HG02943 (cell line): ENCODE results near the gene USP10.

Source experiments
- ATAC-seq: cut with Tn5 transposase; IDR thresholded peaks from one replicate; pipeline ENCODE4 v1.9.1; 2021; ENCODE audit warnings: mild to moderate bottlenecking, low read depth, moderate library complexity; ENCODE audit not compliant: unreplicated experiment

Gene USP10

DNA sequence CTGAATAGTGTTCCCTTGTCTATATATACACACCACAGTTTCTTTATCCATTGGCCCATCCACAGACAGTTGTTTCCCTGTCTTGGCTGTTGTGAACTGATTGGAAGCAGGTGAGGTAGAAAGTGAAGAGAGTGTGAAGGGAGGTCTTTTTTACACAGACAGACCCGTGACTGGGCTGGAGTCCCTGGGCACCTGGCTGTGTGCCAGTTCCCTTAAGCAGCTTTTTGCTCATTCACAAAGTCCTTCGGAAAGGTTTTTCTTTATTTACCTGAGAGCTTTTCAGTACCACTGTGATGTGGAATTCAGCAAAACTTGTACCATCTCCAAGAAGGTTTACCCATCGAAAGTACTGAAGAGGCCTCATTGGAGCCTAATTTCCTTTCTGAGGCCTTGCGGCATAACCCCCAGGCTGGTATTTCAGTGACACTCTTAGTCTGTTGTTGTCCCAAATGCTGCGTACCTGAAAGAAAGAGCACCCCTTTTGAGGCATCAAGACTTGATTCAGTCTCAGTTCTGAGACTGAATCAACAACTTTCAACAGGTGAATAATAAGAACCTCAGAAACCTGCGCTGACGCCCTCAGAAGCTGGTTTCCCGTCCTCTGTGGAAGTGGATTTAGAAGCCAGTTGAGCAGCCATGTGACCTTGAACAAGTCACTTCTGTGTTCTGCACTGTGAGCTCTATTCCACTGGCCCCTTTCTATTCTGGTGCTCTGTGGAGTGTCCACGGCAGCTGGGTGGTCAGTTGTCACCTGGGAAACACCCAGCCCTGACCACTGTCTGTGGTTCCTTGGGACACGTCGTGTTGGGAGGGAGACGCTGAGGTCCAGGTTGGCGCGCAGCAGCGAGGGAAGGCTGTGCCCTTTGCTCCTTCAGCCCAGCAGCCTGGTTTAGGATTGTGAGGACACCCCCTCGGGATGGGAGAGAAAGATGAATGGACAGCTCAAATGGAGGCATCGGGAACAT is 66.1 kb downstream of the USP10 start:
- ATAC-seq: no peak

DNA sequence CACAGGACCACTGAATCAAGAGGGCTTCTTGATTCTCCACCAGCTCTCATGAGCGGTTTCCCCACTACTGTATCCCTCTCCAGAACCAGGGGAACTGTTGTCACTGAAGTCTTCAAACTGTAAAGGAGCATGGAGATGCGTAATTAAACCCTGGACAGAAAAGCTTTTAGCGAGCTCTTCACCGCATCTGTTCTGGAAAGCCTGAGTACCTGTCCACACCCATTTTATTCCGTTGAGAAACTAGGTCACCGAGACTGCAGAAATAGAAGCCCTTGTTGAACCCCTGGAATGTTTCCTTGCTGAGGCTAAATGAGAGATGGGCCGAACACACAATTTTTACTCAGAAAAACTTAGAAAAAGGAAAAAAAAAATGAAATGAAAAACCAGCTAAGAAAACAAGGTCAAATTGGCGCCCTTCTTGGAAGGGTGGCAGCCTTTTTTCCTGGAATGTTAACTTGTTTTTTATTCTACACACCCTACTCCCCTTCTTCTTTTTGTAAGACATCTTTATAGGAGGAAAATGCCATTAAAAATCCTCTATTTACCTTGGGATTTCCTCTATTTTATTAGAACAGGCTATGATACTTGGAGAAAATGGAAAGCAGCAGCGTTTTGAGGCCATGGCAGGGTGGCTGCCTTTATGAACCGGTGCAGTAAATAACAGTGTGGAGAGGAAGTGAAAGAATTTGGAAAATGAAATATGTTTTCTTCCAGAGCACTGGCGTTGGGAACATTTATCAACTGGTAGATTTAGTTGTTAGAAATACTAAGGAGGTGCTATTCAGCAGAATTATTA is 67.4 kb downstream of the USP10 start:
- no peak for ATAC-seq

DNA sequence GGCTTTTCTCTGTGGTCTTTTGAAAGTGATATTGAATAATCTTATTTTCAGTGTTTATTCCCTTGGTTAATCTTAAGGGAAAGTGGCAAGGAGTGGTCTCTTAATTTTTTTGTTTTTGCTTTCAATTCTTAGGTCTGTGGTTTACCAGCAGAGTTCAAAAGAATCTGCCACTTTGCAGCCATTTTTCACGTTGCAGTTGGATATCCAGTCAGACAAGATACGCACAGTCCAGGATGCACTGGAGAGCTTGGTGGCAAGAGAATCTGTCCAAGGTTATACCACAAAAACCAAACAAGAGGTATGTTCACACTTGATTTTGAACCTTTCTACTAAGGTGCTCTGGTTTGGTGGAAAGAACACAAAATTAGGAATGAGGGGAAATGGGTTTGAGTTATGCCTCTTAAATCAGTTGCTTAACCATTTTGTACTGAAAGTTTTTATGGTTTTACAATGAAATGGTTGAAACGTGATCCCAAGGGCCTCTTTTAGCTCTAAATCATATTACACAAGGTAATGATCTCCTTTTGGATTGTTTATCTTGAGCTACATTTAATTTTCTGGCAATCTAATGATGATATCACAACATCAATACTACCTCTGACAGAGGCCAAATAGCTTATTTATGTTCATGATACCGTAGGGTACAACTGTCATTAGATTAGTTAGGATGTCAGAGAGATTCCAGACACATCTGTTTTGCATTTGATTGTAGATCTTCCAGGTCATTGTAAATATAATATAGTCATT is 68.4 kb downstream of the USP10 start:
- ATAC-seq: no peak

DNA sequence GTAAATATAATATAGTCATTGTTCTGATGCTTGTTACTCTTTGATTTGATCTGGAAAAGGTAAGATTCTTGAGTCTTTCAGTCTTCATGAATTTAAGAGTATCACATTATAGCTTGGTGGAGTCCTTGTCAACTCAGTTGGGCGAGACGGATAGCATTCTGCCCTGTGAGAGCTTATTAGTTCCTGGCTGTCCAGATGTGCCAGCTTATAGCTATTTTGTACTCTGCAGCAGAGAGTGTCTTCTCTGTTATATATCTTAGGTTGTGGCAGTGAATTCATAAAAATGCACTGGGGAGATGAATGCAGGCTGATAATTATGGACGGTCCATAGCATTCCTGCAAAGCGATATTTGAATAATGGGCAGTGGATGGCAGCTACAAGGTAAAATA is 69.0 kb downstream of the USP10 start:
- no peak for ATAC-seq

DNA sequence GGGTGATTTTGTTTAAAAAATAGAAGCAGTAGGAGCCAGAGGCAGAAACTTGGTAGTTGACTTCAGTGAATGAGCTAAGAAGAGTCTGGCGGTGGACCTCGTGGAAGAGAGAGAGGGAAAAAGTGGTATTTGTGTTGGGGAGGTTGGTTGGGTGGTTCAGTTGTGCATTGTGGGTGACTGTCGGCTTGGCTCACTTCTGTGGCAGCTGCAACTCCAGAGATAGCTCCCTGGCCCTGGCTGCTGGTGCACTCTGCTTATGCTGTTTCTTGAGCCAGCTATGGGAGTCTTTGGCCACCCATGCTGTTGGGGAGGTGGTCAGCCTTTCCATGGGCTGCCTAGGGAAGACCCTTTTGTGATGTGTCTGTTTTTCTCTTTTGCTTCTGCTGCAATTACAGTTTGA is 69.6 kb downstream of the USP10 start:
- ATAC-seq: no peak

DNA sequence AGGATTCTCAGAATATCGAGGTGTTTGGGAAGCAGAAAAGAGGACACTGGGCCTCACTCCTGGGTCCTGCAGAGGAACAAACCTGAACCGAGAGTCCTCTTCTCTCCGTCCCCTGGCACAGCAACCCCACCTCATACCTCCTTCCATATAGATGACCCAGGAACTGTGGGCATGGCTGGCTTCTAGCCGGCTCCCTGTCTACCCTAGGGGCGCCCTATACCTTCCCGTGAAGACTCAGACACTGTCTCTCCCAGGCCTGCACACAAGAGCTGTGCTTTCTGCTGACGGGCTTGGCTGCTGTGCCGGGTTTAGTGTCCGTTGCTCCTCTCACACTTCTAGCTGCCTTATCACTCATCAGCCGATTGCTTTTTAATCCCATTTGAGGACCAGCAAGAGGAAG is 73.5 kb downstream of the USP10 start:
- ATAC-seq: no peak

DNA sequence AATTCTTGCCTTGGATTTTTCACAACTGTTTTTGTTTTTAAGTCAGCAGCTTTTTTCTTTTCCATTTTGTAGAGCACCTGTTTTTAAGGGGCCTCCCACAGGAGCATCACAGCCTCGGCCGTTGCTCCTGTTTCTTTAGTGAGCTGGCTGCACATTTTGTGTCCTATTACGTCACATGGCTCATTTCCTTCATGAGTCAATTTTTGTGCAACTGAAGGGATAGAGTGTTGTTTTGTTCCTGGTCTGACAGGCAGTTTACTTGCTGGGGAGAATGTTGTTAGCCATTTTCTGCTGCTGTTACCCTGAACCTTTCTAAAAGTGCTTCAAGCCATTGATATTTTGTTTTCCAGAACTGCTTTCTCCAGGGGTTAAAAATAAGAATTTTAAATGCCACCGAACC is 75.0 kb downstream of the USP10 start:
- no peak for ATAC-seq

DNA sequence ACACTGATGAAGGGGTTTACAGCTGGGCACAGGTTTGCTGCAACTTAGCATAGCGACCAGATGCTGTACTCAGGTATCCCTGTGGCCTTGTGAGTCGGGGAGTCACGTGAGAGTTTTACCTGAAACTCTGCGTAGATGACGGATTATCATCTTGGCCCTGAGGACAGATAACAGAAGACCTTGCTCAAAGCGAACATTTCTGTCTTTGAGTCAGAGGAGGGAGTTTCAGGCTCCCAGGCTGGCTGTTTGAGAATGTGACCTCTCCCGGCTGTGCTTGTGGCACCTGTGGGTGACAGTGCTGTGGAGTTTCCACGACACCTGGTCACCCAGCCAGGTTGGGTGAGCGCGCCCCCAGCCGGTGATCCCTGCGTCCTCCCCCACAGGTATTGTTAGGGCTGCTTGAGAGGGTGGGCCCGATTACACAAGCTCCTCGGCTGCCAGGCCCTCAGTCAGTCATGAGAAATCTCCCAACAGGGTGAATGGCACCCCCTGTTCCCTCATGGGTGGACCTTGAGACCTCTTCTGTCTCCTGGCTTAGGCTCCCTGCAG is 75.5 kb downstream of the USP10 start:
- no peak for ATAC-seq

DNA sequence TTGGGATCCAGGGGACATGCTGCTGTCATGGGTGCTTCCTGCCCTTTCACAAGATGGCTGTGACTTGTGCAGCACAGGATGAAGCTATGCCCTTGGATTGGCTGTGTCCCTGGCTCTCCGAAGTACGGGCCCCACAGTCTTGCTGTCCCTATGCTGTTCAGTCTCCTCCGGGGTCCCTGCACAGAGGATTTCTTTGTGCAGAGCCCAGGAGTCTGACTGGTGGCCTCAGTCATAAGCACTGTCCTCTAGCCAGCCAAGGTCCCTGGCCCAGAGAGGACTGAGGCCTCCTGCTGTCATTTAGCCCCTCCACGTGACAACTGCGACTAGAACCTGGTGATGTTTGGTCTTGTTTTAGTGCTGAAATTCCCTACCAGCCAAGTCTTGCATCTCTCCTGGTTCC is 77.6 kb downstream of the USP10 start:
- ATAC-seq: no peak

DNA sequence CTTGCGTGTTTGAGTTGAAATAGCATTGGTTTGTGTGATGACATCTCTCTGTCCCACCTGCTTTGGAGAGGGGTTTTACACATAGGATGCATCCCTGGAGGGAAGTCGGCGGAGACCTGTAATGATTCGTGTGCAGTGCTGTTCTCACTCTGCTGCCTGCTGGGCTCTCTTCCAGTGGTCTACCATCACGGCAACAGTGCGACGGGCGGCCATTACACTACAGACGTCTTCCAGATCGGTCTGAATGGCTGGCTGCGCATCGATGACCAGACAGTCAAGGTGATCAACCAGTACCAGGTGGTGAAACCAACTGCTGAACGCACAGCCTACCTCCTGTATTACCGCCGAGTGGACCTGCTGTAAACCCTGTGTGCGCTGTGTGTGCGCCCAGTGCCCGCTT is 78.9 kb downstream of the USP10 start:
- ATAC-seq: no peak

DNA sequence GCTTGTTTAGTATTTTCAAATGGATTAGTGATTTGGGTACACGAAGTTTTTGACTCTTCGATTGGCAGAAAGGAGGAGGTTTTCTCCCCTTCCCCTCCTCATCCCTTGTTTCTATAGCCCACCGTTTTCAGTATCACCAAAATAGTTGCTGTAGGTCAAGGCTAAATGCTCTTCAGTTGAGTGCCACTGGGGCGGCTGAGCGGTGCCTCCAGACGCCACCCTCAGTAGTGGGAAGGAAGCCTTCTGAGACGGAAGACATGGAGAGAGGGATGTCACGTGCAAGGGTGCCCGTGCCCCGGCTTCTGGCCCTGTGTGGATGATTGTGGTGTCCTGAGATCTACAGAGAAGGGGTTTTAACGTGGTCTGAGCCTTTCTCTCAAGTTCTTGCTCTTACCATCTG is 80.3 kb downstream of the USP10 start:
- ATAC-seq: no peak

DNA sequence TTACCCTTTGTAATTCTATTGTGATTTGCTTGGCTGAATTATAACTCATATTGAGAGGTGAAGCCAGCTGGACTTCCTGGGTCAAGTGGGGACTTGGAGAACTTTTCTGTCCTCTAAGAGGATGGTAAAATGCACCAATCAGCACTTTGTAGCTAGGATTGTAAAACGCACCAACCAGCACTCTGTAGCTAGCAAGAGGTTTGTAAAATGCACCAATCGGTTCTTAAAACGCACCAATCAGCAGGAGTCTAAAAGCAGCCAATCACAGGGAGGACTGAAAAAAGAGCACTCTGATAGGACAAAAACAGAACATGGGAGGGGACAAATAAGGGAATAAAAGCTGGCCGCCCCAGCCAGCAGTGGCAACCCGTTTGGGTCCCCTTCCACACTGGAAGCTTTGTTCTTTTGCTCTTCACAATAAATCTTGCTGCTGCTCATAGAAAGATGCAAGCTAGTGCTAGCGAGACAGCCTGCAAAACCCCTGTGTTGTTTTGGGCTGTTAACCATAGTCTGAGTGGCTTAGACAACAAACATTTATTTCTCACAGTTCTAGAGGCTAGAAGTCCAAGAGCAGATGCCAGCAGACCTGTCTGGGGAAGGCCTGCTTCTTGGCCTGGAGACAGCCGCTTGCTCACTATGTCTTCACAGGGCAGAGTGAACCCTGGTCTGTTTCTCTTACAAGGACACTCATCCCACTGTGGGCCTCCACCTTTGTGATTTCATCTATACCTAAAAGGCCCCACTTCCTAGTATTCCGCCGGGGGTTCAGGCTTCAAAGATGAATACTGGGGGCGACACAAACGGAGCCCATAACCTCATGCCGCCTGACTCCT is 81.0 kb downstream of the USP10 start:
- no peak for ATAC-seq

DNA sequence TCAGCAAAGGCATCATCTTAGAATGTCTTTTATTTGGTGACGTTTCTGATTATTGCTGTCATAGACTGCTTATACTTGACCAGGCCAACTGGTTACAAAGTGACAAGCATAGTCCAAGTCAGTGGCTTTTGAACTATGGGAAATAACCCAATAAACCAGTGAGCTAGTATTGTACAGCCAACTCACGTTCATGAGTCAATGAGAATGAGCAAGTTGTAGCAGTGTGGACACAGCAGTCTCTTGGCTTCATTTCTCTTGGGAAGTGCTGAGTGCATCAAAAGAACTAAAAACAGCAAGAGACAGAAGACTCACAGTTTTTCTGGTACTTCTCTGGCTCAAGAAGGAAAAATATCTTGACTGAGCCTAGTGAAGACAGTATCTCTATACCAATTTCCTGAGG is 83.0 kb downstream of the USP10 start:
- ATAC-seq: no peak

DNA sequence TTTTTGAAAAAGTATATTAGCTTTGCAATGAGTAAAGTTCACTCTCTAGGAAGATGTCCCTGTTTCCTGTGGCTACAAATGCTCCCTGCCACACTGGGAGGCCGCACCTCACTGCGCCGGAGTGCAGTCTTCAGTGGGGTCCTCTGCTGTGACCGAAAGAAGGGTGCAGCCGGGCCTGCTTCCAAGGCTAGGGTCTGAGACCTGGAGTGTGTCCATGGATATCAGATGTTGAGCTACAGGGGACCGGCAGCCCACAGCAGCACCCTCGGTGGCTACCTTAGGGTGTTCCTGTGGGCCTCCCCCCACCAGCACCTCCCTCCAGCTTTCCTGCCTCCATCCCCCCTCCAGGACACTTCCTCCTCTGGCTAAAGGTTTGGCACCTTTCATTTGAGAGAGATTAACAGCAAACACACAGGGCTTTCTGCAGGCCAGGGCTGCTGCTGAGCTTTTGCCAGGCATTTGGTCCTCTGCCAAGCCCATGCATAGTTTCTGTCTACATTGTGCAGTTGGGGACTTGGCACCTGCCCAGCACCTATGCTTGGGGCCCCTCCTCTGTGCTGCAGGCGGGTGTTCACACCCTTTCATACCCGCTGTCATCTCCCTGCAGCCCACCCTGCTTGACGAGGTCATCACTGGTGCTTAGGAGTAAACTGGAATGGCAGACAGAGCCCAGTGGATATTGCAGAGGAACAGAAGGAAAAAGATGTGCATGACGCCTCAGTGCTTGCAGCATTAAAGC is 86.2 kb downstream of the USP10 start:
- no peak for ATAC-seq

DNA sequence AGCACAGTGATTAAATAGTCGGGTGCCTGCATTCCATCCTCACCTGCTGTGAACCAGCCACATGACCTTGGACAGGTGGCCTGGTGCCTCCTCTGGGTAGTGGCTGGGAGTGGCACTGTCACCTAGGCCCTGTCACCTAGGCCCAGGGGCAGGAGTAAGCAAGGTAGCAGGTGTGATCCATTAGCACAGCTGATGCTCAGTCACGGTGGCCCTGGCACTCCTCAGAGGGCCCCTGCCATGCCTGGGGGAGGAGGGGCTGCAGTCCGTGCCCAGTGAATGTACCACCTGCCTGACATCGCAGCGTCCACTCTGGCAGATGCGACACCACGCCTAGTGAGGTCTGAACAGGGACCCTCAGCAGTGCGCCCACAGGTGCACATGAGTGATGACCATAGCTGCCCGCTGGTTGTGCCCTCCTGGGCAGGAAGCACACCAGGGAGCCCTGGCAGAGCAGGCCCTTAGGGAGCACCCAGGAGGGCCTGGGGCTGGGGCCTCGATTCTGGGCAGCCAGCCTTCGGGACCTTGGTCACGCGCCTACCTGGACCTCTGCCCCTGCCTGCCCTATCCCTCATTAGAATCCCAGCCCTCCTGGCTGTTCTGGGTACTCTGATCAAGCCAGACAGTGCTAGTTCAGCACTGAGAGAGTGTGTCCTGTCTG is 86.9 kb downstream of the USP10 start:
- no peak for ATAC-seq

DNA sequence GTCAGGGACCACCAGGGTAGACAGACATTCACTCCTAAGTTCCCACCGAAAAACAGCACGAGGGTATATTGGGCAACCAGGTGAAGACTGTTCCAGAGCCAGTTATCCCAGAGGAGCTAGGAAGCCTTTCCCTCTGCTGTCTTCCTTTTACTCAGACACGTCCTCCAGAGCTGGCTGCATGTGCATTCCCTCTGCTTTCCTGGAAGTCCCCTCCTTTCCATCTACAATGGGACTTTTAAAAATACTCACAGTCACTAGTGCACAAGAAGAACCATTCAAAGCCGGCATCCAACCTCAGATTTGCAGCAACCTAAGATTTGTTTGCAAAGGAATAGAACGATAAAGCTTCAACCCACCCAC is 87.4 kb downstream of the USP10 start:
- ATAC-seq: no peak

DNA sequence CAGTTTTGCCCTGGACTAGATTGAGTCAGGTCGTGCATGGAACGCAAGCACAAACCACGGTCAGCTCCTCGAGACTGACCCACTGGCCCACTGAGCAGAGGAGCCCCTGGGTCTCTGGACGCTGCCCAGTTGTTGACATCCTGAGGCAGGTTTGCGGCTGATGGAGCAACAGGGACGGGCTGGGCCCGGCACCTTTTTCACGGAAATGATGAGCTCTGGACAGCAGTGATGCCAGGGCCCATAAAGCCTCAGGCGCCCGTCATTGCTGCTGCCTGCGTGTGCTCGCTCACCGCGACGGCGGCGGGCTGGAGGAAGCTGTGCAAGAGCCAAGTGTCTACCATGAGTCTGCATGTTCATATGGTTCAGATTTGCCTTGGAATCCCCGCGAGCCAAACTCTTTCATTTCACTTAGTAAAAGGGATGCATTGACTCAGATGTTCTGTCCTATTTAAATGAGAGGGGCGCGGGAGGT is 89.2 kb downstream of the USP10 start:
- no peak for ATAC-seq

DNA sequence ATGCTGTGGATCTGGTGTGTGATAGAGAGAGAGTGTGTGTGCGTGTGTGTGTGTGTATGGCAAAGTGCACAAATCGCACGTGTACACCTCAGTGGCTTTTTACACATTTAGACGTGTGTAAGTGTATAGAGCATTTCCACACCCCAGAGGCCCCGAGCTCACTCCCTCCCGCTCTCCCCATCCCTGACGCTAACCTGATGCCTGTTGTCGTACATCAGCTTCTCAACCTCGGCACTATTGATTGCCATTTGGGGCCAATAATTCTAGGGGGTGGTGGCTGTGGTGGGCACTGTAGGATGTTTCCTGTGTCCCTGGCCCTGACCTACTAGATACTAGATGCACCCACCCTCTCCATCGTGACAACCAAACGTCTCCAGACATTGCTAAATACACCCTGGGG is 89.6 kb downstream of the USP10 start:
- ATAC-seq: no peak

DNA sequence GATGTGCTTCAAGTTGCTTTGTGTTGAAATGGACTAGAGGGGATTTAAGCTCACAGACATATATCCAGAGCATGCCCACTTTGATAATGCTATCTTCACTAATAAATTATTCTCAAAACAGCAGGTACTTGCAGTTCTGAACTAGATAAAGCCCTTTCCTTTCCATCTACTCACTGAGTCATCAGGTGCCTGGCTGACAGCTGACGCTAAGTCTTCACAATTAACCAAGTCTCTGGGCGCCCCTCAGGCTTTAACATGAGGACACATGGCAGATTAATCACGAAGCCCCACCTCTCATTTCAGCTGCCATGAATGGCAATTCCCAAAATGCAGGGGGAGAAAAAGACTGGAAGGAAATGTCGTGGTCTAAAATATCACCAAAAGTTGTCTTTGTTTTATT is 90.5 kb downstream of the USP10 start:
- no peak for ATAC-seq
